ENCODE data around the gene ADGRL3. TPM values are rescaled to one million over a fixed set of nuclear protein-coding genes. Genes with fewer than 3 reads are reported as not detected.

The ADGRL3 gene
- total RNA-seq, 1 donor from 2014 or later = 18.7 TPM

- DNase-seq (ENCODE audit: extremely low spot score, unreplicated experiment) = no peak
- TF ChIP-seq CTCF (IDR thresholded peaks at IDR 0.05) = no peak
- H3K4me1 Mint-ChIP-seq (ENCODE audit: unreplicated experiment) = no peaks in the 10 kb centered on the region
Measured at GRCh38 chr4:62096881-62097280, 896.8 kb downstream of the ADGRL3 start.

GRCh38 chr4:62115216-62115615 is 915.1 kb downstream of the ADGRL3 start:
- DNase-seq (ENCODE audit: extremely low spot score, unreplicated experiment) = no peak
- peaks cover 4% of the 10 kb centered on the region for H3K27me3 Mint-ChIP-seq (ENCODE audit: unreplicated experiment)
- no peak overlapping the region for H3K4me3 Mint-ChIP-seq (ENCODE audit: unreplicated experiment)
- no peaks in the 10 kb centered on the region for H3K36me3 Mint-ChIP-seq (ENCODE audit: unreplicated experiment)
- H3K27ac Mint-ChIP-seq (ENCODE audit: unreplicated experiment) = no peak overlapping the region
- H3K9me3 Mint-ChIP-seq (ENCODE audit: unreplicated experiment) = no peaks in the 10 kb centered on the region
- peaks cover 5% of the 10 kb centered on the region for H3K4me1 Mint-ChIP-seq (ENCODE audit: unreplicated experiment)
- no peak for TF ChIP-seq CTCF (IDR thresholded peaks at IDR 0.05)

More at GRCh38 chr4:62096881-62097280, 896.8 kb downstream of the ADGRL3 start:
- Mint-ChIP-seq H3K9me3 (ENCODE audit: unreplicated experiment) (peaks cover 14% of the 10 kb centered on the region), H3K4me3 (ENCODE audit: unreplicated experiment) (no peak overlapping the region), H3K27ac (ENCODE audit: unreplicated experiment) (no peak overlapping the region), H3K36me3 (ENCODE audit: unreplicated experiment) (no peaks in the 10 kb centered on the region), H3K27me3 (ENCODE audit: unreplicated experiment) (peaks cover 8% of the 10 kb centered on the region)

GRCh38 chr4:62117886-62118285 is 917.8 kb downstream of the ADGRL3 start:
- TF ChIP-seq CTCF (IDR thresholded peaks at IDR 0.05) = no peak
- H3K27ac Mint-ChIP-seq (ENCODE audit: unreplicated experiment) = no peak overlapping the region
- peaks cover 2% of the 10 kb centered on the region for H3K27me3 Mint-ChIP-seq (ENCODE audit: unreplicated experiment)
- no peak overlapping the region for H3K4me3 Mint-ChIP-seq (ENCODE audit: unreplicated experiment)
- no peak for DNase-seq (ENCODE audit: extremely low spot score, unreplicated experiment)
- peaks cover 5% of the 10 kb centered on the region for H3K4me1 Mint-ChIP-seq (ENCODE audit: unreplicated experiment)
- H3K9me3 Mint-ChIP-seq (ENCODE audit: unreplicated experiment) = no peaks in the 10 kb centered on the region
- H3K36me3 Mint-ChIP-seq (ENCODE audit: unreplicated experiment) = no peaks in the 10 kb centered on the region

GRCh38 chr4:62118558-62118957 is 918.4 kb downstream of the ADGRL3 start:
- H3K36me3 Mint-ChIP-seq (ENCODE audit: unreplicated experiment) = no peaks in the 10 kb centered on the region
- H3K27me3 Mint-ChIP-seq (ENCODE audit: unreplicated experiment) = peaks cover 2% of the 10 kb centered on the region
- TF ChIP-seq CTCF (IDR thresholded peaks at IDR 0.05) = no peak
- DNase-seq (ENCODE audit: extremely low spot score, unreplicated experiment) = no peak
- H3K4me3 Mint-ChIP-seq (ENCODE audit: unreplicated experiment) = no peak overlapping the region
- H3K4me1 Mint-ChIP-seq (ENCODE audit: unreplicated experiment) = peaks cover 5% of the 10 kb centered on the region
- no peak overlapping the region for H3K27ac Mint-ChIP-seq (ENCODE audit: unreplicated experiment)
- no peaks in the 10 kb centered on the region for H3K9me3 Mint-ChIP-seq (ENCODE audit: unreplicated experiment)

GRCh38 chr4:62119195-62119594 is 919.1 kb downstream of the ADGRL3 start:
- no peak for TF ChIP-seq CTCF (IDR thresholded peaks at IDR 0.05)
- peaks cover 5% of the 10 kb centered on the region for H3K4me1 Mint-ChIP-seq (ENCODE audit: unreplicated experiment)
- no peaks in the 10 kb centered on the region for H3K27me3 Mint-ChIP-seq (ENCODE audit: unreplicated experiment)
- no peaks in the 10 kb centered on the region for H3K36me3 Mint-ChIP-seq (ENCODE audit: unreplicated experiment)
- no peak overlapping the region for H3K27ac Mint-ChIP-seq (ENCODE audit: unreplicated experiment)
- no peaks in the 10 kb centered on the region for H3K9me3 Mint-ChIP-seq (ENCODE audit: unreplicated experiment)
- H3K4me3 Mint-ChIP-seq (ENCODE audit: unreplicated experiment) = no peak overlapping the region
- DNase-seq (ENCODE audit: extremely low spot score, unreplicated experiment) = no peak

All from osteocyte (in vitro differentiated cells).